C4-2B (cell line): ENCODE measurements around the gene ELAPOR1.

Source experiments
- CTCF ChIP-seq: fragments of 450-650 bp; conservative IDR thresholded peaks from 2 replicates; pipeline ENCODE4 v1.5.1; 2017; ENCODE audit warnings: mild to moderate bottlenecking
- ZFX ChIP-seq: fragments of 450-650 bp; IDR thresholded peaks from 2 replicates; pipeline ENCODE4 v1.6.1; 2017

GRCh38 chr1:109152196-109152595 lies 38.3 kb downstream of the ELAPOR1 start:
- TF ChIP-seq CTCF, result no peak
- TF ChIP-seq ZFX, result no peak
